ENCODE data around the gene DLG2.
"Not testable (repeated sequence)": the region's sequence is repeated elsewhere in the genome, so short reads cannot be mapped to it uniquely, and the experiment has no call there.

Gene DLG2

DNA sequence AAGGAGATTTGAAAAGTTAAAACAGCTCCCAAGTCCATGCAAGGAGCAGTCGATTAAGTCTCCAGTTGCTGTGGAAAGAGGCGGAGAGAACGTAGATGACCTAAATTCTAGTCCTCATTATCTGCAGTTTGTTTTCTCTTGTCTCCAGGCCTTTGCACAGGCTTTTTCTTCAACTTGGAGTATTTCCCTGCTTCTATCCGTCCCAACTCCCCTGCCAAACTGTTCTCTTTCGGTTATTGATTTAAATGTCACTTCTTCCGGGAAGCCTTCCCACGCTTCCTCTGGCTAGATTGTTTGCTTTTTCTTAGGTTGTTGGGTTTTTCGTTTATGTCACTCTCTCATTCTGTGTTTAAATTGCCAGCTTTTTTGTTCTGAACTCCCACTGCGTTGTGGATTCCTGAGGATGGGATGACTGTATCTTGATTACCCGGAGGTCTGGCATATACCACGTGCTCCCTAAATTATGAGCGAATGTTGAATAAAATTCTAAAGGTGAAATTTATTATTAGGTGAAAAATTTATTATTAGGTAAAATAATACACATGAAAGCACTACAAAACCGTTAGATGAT, 1.7 kb upstream of the DLG2 start:
- H3K4me3 ChIP-seq (ENCODE audit: low read depth, low read length): peak overlapping the region; percentile 68
- DNase-seq (ENCODE audit: low read depth): no peak
- TF ChIP-seq, protein P1, sequence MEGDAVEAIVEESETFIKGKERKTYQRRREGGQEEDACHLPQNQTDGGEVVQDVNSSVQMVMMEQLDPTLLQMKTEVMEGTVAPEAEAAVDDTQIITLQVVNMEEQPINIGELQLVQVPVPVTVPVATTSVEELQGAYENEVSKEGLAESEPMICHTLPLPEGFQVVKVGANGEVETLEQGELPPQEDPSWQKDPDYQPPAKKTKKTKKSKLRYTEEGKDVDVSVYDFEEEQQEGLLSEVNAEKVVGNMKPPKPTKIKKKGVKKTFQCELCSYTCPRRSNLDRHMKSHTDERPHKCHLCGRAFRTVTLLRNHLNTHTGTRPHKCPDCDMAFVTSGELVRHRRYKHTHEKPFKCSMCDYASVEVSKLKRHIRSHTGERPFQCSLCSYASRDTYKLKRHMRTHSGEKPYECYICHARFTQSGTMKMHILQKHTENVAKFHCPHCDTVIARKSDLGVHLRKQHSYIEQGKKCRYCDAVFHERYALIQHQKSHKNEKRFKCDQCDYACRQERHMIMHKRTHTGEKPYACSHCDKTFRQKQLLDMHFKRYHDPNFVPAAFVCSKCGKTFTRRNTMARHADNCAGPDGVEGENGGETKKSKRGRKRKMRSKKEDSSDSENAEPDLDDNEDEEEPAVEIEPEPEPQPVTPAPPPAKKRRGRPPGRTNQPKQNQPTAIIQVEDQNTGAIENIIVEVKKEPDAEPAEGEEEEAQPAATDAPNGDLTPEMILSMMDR (IDR thresholded peaks at IDR 0.05; ENCODE audit: control insufficient read depth, extremely low read depth, insufficient read depth): no peak

DNA sequence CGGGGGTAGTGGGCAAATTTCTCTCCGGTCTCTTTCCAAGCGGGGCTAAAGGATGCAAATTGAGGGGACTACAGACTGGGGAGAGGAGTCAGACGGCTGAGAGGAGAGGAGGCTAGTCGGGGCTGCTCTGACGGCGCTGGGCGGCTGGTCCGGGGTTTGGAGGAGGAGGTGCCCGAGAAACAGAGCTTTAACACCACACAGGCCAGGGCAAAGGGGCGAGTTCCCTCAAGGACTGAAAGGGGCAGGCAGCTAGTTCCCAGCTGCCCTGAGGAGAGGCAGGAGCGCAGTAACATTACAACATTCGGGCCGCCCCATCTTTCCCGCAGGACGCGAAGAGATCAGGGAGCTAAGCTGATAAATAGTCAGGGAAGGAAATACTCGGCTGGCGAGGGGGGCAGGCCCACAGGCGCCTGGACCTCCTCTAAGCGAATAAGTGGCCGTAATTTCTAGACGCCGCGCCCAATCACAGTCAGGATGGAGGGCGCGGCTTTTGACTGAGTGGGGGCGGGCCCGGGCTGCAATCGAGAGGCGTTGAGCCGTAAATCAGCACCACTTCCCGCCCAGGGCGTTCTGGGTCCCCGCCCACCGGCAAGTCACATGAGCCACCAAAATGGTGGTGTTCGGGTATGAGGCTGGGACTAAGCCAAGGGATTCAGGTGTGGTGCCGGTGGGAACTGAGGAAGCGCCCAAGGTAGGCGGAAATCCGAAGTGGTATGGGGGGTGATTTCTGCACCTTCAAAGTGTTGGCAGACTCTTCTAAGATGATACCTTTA, 1.0 kb upstream of the DLG2 start, which contains the start of gene TMEM126B:
Gene TMEM126B, plus strand, starts transcription at position 596 of the 773 bp plus-strand sequence. Its CDS starts 15 bp downstream, at position 611.
- H3K4me3 ChIP-seq (ENCODE audit: low read depth, low read length): peak within 1 kb of the TSS; percentile 68
- TF ChIP-seq, protein P1 (IDR thresholded peaks at IDR 0.05; ENCODE audit: control insufficient read depth, extremely low read depth, insufficient read depth): no peak
- peak; percentile 90 for DNase-seq (ENCODE audit: low read depth)

DNA sequence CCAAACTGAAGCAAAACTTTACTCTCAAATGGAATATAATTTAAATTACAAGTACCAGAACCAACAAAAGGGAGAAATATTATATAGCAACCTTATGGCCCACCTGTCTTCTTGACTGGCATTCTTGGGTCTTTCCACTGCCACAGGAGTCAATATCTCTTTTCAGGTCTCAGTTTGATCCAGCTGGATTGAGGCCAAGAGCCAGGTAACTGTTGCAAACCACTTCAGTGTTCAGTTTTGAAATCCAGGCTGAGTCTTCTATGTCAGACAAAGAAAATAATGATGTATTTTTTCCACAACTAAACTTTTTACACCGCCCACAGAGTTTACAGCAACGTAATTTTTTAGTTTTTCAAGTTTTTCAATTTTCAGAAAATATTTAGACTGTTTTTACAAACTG, 648 bp downstream of the DLG2 start:
- peak overlapping the region; percentile 68; the same call in 1 of the 2 replicates for H3K4me3 ChIP-seq (ENCODE audit: low read depth, low read length)
- TF ChIP-seq, protein P1 (IDR thresholded peaks at IDR 0.05; ENCODE audit: control insufficient read depth, extremely low read depth, insufficient read depth): no peak
- DNase-seq (ENCODE audit: low read depth): no peak

DNA sequence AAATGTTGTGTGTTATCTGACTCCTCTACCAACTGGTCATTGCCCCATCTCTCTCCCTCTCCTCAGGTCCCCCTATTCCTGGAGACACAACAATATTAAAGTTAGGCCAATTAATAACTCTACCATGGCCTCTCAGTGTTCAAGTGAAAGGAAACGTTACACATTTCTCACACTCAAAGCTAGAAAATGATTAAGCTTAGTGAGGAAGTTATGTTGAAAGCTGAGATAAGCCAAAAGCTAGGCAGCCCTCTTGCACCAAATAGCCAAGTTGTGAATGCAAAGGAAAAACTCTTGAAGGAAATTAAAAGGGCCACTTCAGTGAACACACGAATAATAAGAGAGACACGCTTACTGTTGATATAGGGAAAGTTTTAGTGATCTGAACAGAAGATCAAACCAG, 6.9 kb downstream of the DLG2 start:
- TF ChIP-seq, protein P1 (IDR thresholded peaks at IDR 0.05; ENCODE audit: control insufficient read depth, extremely low read depth, insufficient read depth): no peak
- H3K4me3 ChIP-seq (ENCODE audit: low read depth, low read length): no peak overlapping the region
- no peak for DNase-seq (ENCODE audit: low read depth)

DNA sequence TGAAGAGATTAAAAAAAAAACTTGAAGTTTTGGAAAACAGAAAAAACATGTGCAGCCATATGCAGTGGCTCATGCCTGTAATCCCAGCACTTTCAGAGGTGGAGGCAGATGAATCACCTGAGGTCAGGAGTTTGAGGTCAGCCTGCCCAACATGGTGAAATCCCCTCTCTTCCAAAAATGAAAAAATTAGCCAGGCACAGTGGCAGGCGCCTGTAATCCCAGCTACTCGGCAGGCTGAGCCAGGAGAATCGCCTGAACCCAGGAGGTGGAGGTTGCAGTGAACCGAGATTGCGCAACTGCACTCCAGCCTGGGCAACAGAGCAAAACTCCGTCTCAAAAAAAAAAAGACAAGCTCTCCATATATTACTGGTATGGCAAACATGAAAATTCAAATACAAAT, 7.6 kb downstream of the DLG2 start:
- no peak overlapping the region for H3K4me3 ChIP-seq (ENCODE audit: low read depth, low read length)
- TF ChIP-seq, protein P1 (IDR thresholded peaks at IDR 0.05; ENCODE audit: control insufficient read depth, extremely low read depth, insufficient read depth): no peak
- DNase-seq (ENCODE audit: low read depth): no peak

DNA sequence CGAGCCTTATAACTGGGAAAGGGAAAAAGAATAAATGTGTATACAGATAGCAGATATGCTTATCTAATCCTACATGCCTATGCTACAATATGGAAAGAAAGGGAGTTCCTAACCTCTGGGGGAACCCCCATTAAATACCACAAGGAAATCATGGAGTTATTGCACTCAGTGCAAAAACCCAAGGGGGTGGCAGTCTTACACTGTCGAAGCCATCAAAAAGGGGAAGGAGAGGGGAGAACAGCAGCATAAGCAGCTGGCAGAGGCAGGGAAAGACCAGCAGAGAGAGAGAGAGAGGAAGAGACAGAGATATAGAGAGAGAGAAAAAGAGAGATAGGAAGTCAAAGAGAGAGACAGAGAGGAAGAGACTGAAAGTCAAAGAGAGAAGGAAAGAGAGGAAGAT, 15.5 kb downstream of the DLG2 start:
- not testable (repeated sequence) for H3K4me3 ChIP-seq (ENCODE audit: low read depth, low read length); DNase-seq (ENCODE audit: low read depth)

DNA sequence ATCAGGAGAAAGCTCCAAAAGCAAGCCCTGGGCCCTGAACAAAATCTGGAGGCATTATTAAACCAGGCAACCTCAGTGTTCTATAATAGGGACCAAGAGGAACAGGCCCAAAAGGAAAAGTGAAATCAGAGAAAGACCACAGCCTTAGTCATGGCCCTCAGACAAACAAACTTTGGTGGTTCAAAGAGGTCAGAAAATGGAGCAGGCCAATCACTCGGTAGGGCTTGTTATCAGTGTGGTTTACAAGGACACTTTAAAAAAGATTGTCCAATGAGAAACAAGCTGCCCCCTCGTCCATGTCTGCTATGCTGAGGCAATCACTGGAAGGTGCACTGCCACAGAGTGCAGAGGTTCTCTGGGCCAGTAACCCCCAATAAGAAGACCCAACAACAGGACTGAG, 17.9 kb downstream of the DLG2 start:
- DNase-seq (ENCODE audit: low read depth); H3K4me3 ChIP-seq (ENCODE audit: low read depth, low read length): not testable (repeated sequence)

DNA sequence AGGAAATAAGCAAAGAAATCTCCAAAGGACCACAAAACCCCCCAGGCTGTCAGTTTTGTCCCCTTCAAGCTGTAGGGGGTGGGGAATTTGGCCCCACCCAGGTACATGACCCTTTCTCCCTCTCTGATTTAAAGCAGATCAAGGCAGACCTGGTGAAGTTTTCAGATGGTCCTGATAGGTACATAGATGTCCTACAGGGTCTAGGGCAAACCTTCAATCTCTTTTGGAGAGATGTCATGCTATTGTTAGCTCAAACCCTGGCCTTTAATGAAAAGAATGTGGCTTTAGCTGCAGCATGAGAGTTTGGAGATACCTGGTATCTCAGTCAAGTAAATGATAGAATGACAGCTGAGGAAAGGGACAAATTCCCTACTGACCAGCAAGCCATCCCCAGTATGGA, 18.5 kb downstream of the DLG2 start:
- DNase-seq (ENCODE audit: low read depth); H3K4me3 ChIP-seq (ENCODE audit: low read depth, low read length): not testable (repeated sequence)

DNA sequence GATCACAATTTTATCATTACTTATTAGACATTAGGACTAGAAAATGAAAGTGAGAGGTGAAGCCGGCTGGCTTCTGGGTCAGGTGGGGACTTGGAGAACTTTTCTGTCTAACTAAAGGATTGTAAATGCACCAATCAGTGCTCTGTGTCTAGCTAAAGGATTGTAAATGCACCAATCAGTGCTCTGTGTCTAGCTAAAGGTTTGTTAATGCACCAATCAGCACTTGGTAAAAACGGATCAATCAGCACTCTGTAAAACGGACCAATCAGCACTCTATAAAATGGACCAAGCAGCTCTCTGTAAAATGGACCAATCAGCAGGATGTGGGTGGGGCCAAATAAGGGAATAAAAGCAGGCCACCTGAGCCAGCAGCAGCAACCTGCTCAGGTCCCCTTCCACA, 20.9 kb downstream of the DLG2 start:
- not testable (repeated sequence) for DNase-seq (ENCODE audit: low read depth); H3K4me3 ChIP-seq (ENCODE audit: low read depth, low read length)
